Fibroblast of villous mesenchyme (primary cell): ENCODE results near the gene TMEM40. TPM values are rescaled to one million over a fixed set of nuclear protein-coding genes. Genes with fewer than 3 reads are reported as not detected.
A peak's percentile ranks its signal among the peaks of the same experiment; 100 is the strongest.

ENCODE experiments used
- DNase-seq: peaks from one replicate; pipeline ENCODE4 v3.0.0-alpha.2; 2010; ENCODE audit warnings: low read depth
- H3K4me3 ChIP-seq: 2 replicates; pipeline ENCODE4 v1.5.1; 2011; ENCODE audit warnings: low read depth, mild to moderate bottlenecking, low read length
- total RNA-seq: library from RNA; depleted of rRNA; stranded (reverse); fragments of >200 nt; gene quantifications from 2 replicates; pipeline ENCODE4 v1.2.3, GENCODE V29; 2012
- TF ChIP-seq, protein P1 (sequence below): IDR thresholded peaks from 2 replicates; pipeline ENCODE4 v1.5.1; 2012; ENCODE audit warnings: low read depth, mild to moderate bottlenecking, low read length; ENCODE audit not compliant: insufficient read depth

Gene TMEM40
- total RNA-seq, 1 donor: under 0.01 TPM

DNA sequence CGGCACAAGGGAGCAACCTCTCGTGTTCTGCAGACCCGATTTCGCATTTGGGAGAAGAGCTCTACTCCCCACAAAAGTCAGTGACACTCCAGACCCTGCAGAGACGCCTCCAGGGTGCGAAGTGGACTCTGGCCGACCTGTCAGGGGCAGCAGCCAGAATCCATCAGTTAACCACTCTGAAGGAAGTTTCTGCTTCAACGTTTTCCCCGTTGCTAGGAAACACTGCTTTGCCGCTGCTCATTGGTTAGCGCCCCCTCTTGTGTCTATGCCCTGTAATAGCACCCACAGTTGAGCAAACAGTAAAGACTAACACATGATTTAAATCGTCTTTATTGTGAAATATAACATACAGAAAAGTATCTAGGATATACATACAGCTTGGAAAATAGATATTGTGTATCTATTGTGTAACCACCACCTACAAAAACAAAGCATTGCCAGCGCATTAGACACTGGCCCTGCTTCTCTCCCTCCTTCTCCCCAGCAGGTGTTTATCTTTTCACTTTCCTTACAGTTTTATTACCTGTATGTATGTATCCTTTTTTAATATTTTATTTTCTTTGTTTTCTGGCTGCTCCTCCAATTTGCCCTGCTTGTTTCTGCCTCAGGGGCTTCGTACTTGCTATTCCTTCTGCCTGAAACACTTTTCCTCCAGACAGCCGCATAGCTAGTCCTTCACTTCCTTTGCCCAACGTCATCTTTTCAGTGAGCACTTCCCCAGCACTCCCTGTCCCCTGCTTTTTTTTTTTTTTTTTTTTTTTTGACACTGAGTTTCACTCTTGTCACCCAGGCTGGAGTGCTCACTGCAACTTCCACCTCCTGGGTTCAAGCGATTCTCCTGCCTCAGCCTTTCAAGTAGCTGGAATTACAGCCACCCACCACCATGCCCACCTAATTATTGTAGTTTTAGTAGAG is 38.8 kb downstream of the TMEM40 start:
- H3K4me3 ChIP-seq: peak overlapping the region; percentile 38
- TF ChIP-seq, protein P1, sequence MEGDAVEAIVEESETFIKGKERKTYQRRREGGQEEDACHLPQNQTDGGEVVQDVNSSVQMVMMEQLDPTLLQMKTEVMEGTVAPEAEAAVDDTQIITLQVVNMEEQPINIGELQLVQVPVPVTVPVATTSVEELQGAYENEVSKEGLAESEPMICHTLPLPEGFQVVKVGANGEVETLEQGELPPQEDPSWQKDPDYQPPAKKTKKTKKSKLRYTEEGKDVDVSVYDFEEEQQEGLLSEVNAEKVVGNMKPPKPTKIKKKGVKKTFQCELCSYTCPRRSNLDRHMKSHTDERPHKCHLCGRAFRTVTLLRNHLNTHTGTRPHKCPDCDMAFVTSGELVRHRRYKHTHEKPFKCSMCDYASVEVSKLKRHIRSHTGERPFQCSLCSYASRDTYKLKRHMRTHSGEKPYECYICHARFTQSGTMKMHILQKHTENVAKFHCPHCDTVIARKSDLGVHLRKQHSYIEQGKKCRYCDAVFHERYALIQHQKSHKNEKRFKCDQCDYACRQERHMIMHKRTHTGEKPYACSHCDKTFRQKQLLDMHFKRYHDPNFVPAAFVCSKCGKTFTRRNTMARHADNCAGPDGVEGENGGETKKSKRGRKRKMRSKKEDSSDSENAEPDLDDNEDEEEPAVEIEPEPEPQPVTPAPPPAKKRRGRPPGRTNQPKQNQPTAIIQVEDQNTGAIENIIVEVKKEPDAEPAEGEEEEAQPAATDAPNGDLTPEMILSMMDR: peak; percentile 97
- peak; percentile 89 for DNase-seq

DNA sequence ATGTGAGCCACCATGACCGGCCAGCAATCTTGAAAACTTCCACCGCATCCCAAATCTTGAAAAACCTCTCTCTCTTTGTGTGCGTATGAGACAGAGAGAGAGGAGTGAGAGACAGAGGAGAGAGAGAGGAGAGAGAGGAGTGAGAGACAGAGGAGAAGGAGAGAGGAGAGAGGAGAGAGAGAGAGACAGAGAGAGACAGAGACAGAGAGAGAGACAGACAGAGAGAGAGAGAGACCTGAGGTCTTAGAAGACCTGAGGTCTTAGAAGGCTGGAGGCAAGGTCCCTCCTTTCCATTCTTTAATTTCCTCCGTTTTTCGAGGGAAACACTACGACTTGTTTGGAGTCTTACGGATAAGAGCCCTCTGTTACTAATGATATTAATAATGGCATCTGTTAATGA is 39.5 kb downstream of the TMEM40 start:
- no peak for DNase-seq
- H3K4me3 ChIP-seq: peak overlapping the region; percentile 38
- TF ChIP-seq, protein P1: no peak

DNA sequence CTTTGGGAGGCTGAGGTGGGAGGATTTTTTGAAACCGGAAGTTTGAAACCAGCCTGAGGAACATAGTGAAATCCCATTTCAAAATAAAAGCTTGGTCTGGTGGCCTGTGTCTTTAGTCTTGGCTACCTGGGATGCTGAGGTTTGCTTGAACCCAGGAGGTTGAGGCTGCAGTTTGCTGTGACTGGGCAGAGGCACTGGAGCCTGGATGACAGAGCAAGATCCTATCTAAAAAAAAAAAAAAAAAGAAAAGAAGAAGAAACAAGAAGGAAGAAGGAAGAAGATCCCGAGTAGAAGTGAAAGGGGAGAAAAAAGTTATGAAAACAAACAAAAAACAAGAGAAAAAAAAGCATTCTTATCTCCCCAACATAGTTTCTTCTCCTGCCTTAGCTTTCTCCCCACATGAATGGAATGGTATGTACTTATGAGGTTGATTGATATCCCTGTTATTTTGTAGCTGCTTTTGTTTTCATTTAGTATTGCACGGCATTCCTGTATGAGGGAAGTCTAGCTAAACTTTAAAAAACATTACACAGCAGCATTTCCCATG is 42.4 kb downstream of the TMEM40 start:
- TF ChIP-seq, protein P1: no peak
- H3K4me3 ChIP-seq: no peak overlapping the region
- peak; percentile 68 for DNase-seq

DNA sequence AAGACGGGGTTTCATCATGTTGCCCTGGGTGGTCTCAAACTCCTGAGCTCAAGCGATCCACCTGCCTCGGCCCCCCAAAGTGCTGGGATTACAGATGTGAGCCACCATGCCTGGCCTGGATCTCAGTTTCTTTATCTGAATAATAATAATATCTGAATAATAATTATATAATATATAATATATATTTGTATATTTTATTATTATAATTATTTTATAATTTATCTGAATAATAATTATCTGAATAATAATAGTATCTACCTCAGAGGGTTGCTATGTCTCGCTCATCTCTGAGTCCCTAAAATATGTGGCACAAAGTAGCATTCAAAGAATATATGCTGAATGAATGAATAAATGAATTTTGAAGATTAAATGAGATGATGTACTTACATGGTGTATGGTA is 44.8 kb downstream of the TMEM40 start:
- no peak overlapping the region for H3K4me3 ChIP-seq
- TF ChIP-seq, protein P1: no peak
- no peak for DNase-seq

DNA sequence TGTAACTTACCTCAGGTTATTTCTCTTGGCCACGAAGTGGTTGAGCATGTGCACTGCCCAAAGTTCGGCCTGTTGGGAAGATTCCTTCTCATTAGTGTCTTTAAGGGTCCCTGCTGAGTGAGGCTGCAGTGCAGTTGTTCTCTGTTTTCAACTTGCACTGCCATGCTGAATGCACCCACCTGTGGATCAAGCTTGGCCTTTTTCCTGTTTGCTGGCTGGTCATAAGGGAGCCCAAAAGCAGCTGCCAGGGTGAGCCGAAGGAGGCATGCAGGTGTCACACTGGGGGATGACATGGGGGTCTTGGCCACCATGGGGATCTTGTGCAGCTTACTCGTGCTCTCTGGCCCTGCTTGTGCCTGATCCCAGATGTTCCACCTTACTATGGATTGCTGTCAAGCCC is 49.0 kb downstream of the TMEM40 start:
- no peak for DNase-seq
- no peak overlapping the region for H3K4me3 ChIP-seq
- TF ChIP-seq, protein P1: no peak

DNA sequence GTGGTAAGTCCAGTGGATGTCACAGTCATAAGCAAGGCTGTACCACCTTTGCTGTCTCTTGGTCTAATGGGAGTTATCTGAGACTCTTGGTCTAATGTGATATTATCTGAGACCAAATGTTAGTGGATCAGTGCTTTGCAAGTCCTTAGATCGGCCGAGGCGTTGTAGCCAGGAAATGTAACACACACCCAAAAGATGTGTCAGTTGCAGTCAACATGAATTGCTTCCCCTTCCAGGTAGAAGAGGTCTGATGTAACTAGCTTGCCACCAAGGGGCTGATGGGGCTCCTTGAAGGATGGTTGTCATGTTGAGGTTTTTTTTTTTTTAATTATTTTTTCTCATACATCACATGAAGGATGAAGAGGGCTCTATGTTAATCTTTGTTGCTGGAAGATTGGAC is 49.7 kb downstream of the TMEM40 start:
- no peak for DNase-seq
- TF ChIP-seq, protein P1: no peak

More for the DNA sequence above, 49.7 kb downstream of the TMEM40 start:
- no peak overlapping the region for H3K4me3 ChIP-seq
